ENCODE data around the gene RUNX3.

Gene RUNX3

DNA sequence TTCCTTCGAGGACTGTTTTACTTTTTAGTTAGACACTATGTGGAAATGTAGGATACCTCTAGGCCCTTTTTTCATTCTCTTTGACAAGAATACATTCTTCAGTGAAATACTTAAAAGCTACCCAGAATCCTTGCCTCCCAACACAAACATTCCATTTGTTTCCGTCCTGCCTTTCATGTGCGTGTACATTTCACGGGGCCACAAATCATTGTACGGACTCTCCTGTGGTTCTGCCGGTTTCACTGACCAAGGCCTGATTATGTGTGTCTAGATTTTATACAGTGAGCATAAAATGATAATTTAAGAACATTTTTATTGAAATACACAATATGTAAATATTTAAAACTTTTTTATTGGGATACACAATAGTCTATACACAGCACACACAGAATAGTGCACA, 76.4 kb downstream of the RUNX3 start:
- TF ChIP-seq, protein P1, sequence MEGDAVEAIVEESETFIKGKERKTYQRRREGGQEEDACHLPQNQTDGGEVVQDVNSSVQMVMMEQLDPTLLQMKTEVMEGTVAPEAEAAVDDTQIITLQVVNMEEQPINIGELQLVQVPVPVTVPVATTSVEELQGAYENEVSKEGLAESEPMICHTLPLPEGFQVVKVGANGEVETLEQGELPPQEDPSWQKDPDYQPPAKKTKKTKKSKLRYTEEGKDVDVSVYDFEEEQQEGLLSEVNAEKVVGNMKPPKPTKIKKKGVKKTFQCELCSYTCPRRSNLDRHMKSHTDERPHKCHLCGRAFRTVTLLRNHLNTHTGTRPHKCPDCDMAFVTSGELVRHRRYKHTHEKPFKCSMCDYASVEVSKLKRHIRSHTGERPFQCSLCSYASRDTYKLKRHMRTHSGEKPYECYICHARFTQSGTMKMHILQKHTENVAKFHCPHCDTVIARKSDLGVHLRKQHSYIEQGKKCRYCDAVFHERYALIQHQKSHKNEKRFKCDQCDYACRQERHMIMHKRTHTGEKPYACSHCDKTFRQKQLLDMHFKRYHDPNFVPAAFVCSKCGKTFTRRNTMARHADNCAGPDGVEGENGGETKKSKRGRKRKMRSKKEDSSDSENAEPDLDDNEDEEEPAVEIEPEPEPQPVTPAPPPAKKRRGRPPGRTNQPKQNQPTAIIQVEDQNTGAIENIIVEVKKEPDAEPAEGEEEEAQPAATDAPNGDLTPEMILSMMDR (IDR thresholded peaks at IDR 0.05; ENCODE audit: low read depth, low read length, missing control alignments) = no peak
- DNase-seq (ENCODE audit: extremely low read depth, low read depth) = no peak
- H3K4me3 ChIP-seq (replicated peaks; ENCODE audit: low read depth, low read length) = no peak overlapping the region

GRCh38 chr1:24850328-24850920, 79.7 kb downstream of the RUNX3 start:
- no peak for DNase-seq (ENCODE audit: extremely low read depth, low read depth)
- no peak overlapping the region for H3K4me3 ChIP-seq (replicated peaks; ENCODE audit: low read depth, low read length)
- TF ChIP-seq, protein P1 (IDR thresholded peaks at IDR 0.05; ENCODE audit: low read depth, low read length, missing control alignments) = no peak

- no peak for DNase-seq (ENCODE audit: extremely low read depth, low read depth)
These were observed 80.3 kb downstream of the RUNX3 start for GRCh38 chr1:24849672-24850295.

More at GRCh38 chr1:24849672-24850295, 80.3 kb downstream of the RUNX3 start:
- TF ChIP-seq, protein P1 (IDR thresholded peaks at IDR 0.05; ENCODE audit: low read depth, low read length, missing control alignments) = peak; percentile 32
- no peak overlapping the region for H3K4me3 ChIP-seq (replicated peaks; ENCODE audit: low read depth, low read length)
